Gastroesophageal sphincter (tissue), 3 donors: Measurements from ENCODE around the gene MOV10L1.

Experiments used
- CTCF ChIP-seq, 4 experiments: fragments of 200-600 bp in 2 of 4; fragments of 450-650 bp in 2 of 4; sonication (generic) in 1 of 4; IDR thresholded peaks; one replicate each; pipeline ENCODE4 v1.5.1; 2017 to 2019; ENCODE audit warnings: antibody characterized with exemption in 4 of 4, mild to moderate bottlenecking in 2 of 4, moderate library complexity in 2 of 4
- POLR2A ChIP-seq, 2 donors: fragments of 450-650 bp; IDR thresholded peaks; one replicate each; pipeline ENCODE4 v1.6.1; 2017; ENCODE audit warnings: antibody characterized with exemption in 2 of 2, mild to moderate bottlenecking in 2 of 2, moderate library complexity in 1 of 2
- POLR2AphosphoS5 ChIP-seq: sonication (generic); formaldehyde crosslinking; IDR thresholded peaks from one replicate; pipeline ENCODE4 v1.6.1; 2017; ENCODE audit warnings: antibody characterized with exemption

GRCh38 chr22:50210378-50211139, 120.8 kb downstream of the MOV10L1 start:
- TF ChIP-seq CTCF (IDR thresholded peaks at IDR 0.05), result no peak
- no peak for TF ChIP-seq POLR2AphosphoS5
- TF ChIP-seq POLR2A (IDR thresholded peaks at IDR 0.05), result no peak
